GM12872 (cell line): ENCODE measurements around the gene SLC35F4.

Experiments
- CTCF ChIP-seq: IDR thresholded peaks from 3 replicates; pipeline ENCODE4 v1.5.1; 2011; ENCODE audit warnings: low read depth, mild to moderate bottlenecking, low read length, moderate library complexity; ENCODE audit not compliant: insufficient read depth

The SLC35F4 gene

GRCh38 chr14:57797160-57797559 lies 68.7 kb downstream of the SLC35F4 start:
- TF ChIP-seq CTCF, result no peak

- TF ChIP-seq CTCF, result no peak
These were observed 69.3 kb downstream of the SLC35F4 start for GRCh38 chr14:57796556-57796955.

GRCh38 chr14:57785058-57785457 lies 80.8 kb downstream of the SLC35F4 start:
- no peak for TF ChIP-seq CTCF

- no peak for TF ChIP-seq CTCF
These were observed 94.1 kb downstream of the SLC35F4 start for GRCh38 chr14:57771801-57772200.

GRCh38 chr14:57769863-57770523 lies 95.9 kb downstream of the SLC35F4 start:
- no peak for TF ChIP-seq CTCF

GRCh38 chr14:57761800-57762199 lies 104.1 kb downstream of the SLC35F4 start:
- TF ChIP-seq CTCF, result no peak

- no peak for TF ChIP-seq CTCF
These were observed 105.0 kb downstream of the SLC35F4 start for GRCh38 chr14:57760896-57761295.
